ENCODE results near the gene C12orf76.
"Not testable (repeated sequence)": the region's sequence is repeated elsewhere in the genome, so short reads cannot be mapped to it uniquely, and the experiment has no call there.

Gene C12orf76

DNA sequence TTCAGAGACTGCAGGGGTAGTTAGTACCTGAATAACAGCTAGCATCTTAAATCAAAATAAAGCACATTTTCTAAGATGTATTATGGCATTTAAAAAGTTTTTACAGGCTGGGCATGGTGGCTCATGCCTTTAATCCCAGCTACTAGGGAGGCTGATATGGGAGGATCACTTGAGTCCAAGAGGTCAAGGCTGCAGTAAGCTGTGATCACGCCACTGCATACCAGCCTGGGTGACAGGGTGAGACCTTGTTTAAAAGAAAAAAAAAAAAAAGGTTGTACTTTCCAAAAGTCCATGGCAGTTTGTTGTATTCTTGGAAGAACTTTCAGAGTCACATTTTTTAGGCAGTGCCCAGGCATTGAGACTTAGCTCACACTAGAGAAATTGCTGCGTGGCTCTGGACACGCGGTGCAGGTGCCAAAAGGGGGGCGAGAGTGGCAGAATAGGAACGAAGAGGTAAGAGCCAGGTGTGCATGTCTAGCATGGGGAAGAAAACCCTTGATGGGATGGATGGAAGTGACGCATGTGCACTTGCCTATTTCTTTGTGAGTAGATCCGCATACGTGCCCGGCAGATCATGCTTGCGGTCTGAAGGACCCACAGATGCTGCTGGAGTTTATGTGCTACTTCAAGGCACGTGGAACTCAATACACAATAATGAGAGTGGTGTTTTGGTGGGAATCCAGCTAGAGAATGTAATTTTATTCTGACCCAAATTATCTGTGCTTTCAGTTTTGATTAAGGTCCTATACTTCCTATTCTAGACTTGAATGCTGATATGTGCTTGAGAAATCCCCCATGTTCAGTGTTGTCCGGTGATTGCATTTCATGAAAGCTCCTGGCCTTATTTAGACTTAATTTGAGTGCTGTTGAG is 37.2 kb downstream of the C12orf76 start:
- peaks cover 65% of the 10 kb centered on the region for H3K4me1 Mint-ChIP-seq
- no peaks in the 10 kb centered on the region for H3K27me3 Mint-ChIP-seq
- H3K27ac Mint-ChIP-seq = peak overlapping the region; percentile 57
- H3K9me3 Mint-ChIP-seq = no peaks in the 10 kb centered on the region
- H3K4me3 Mint-ChIP-seq = no peak overlapping the region
- peaks cover 6% of the 10 kb centered on the region for H3K36me3 Mint-ChIP-seq

- peaks cover 71% of the 10 kb centered on the region for H3K4me1 Mint-ChIP-seq
- H3K36me3 Mint-ChIP-seq, H3K9me3 Mint-ChIP-seq, H3K4me3 Mint-ChIP-seq, H3K27me3 Mint-ChIP-seq, H3K27ac Mint-ChIP-seq: not testable (repeated sequence)
Observed at GRCh38 chr12:110008681-110009398, 39.5 kb downstream of the C12orf76 start.

DNA sequence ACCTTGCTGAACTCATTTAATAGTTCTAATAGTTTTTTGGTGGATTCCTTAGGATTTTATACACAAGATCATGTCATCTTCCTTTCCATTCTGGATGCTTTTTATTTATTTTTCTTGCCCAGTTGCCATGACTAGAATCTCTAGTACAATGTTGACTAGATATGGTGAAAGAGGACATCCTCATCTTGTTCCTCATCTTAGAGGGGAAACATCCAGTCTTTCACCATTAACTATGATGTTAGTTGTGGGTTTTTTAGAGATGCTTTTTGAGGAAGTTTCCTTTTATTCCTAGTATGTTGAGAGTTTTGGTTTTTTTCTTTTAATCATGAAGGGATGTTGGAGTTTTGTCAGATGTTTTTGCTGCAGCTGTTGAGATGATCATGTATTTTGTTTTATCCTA is 40.4 kb downstream of the C12orf76 start:
- Mint-ChIP-seq H3K9me3 (no peaks in the 10 kb centered on the region), H3K27ac (peak overlapping the region; percentile 82), H3K4me1 (peaks cover 81% of the 10 kb centered on the region), H3K27me3 (no peaks in the 10 kb centered on the region), H3K4me3 (peak overlapping the region; percentile 33), H3K36me3 (peaks cover 6% of the 10 kb centered on the region)

DNA sequence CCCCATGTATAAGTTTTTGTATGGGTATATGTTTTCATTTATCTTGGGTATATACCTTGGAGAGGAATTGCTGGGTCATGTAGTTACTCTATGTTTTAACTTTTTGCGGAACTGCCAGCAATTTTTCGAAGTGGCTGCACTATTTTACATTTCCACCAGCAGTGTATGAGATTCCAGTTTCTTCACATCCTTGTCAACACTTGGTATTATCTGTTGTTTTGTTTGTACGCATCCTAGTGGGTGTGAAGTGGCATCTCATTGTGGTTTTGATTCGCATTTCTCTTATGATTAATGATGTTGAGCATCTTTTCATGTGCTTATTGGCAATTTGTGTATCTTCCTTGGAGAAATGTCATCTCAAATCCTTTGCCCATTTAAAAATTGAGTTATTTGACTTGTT is 42.2 kb downstream of the C12orf76 start:
- H3K9me3 Mint-ChIP-seq = no peaks in the 10 kb centered on the region
- peak overlapping the region; percentile 15 for H3K4me3 Mint-ChIP-seq
- peaks cover 6% of the 10 kb centered on the region for H3K36me3 Mint-ChIP-seq
- no peak overlapping the region for H3K27ac Mint-ChIP-seq
- H3K27me3 Mint-ChIP-seq = no peaks in the 10 kb centered on the region
- peaks cover 79% of the 10 kb centered on the region for H3K4me1 Mint-ChIP-seq

GRCh38 chr12:110005319-110005973 is 42.9 kb downstream of the C12orf76 start:
- H3K36me3 Mint-ChIP-seq = peaks cover 6% of the 10 kb centered on the region
- H3K27ac Mint-ChIP-seq = peak overlapping the region; percentile 60
- peak overlapping the region; percentile 69 for H3K4me3 Mint-ChIP-seq
- H3K27me3 Mint-ChIP-seq = no peaks in the 10 kb centered on the region
- peaks cover 76% of the 10 kb centered on the region for H3K4me1 Mint-ChIP-seq
- H3K9me3 Mint-ChIP-seq = no peaks in the 10 kb centered on the region

DNA sequence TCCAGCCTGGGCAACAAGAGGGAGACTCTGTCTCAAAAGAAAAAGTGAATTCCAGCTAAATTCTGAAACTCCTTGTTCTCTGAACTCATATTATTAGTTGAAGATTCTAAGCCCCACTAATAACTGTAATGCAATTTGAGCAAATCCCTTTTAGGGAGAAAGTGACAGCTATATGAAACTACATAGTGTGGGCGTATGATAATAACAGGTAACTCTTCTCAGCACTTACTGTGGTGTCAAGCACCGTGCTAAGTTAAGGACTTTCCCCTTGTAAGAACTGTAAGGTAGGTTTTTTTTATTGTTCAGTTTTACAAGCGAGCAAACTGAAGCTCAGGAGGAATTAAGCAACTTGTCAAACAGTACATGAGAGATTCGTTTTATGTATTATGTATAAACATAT is 43.7 kb downstream of the C12orf76 start:
- H3K27ac Mint-ChIP-seq = no peak overlapping the region
- H3K4me3 Mint-ChIP-seq = peak overlapping the region; percentile 37
- H3K36me3 Mint-ChIP-seq = peaks cover 5% of the 10 kb centered on the region
- H3K27me3 Mint-ChIP-seq = no peaks in the 10 kb centered on the region
- H3K4me1 Mint-ChIP-seq = peaks cover 78% of the 10 kb centered on the region
- no peaks in the 10 kb centered on the region for H3K9me3 Mint-ChIP-seq

- peaks cover 1% of the 10 kb centered on the region for H3K36me3 Mint-ChIP-seq
- H3K9me3 Mint-ChIP-seq = no peaks in the 10 kb centered on the region
- H3K4me3 Mint-ChIP-seq = peak overlapping the region; percentile 38
- no peaks in the 10 kb centered on the region for H3K27me3 Mint-ChIP-seq
- H3K4me1 Mint-ChIP-seq = peaks cover 79% of the 10 kb centered on the region
- peak overlapping the region; percentile 75 for H3K27ac Mint-ChIP-seq
Observed at GRCh38 chr12:110002676-110003515, 45.4 kb downstream of the C12orf76 start.

DNA sequence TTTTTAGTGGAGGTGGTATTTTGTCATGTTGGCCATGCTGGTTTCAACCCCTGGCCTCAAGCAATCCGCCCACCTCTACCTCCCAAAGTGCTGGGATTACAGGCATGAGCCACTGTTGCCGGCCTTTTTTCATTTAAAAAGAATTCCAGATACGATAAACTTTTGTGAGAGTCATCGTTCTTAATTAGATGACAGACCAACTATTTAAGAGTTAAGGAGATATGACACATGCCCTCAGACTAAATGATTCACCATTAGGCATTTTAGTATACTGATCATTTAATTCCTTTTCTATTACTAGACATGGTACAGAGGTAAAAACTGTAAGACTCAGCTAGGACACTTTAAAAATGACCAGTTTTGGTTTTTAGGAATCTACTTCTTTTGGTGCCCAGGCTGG is 46.7 kb downstream of the C12orf76 start:
- no peak overlapping the region for H3K27ac Mint-ChIP-seq
- H3K9me3 Mint-ChIP-seq = no peaks in the 10 kb centered on the region
- H3K27me3 Mint-ChIP-seq = no peaks in the 10 kb centered on the region
- no peaks in the 10 kb centered on the region for H3K36me3 Mint-ChIP-seq
- peak overlapping the region; percentile 100 for H3K4me3 Mint-ChIP-seq
- H3K4me1 Mint-ChIP-seq = peaks cover 77% of the 10 kb centered on the region

GRCh38 chr12:109999983-110000505 is 48.3 kb downstream of the C12orf76 start:
- peak overlapping the region; percentile 98 for H3K27ac Mint-ChIP-seq
- peaks cover 66% of the 10 kb centered on the region for H3K4me1 Mint-ChIP-seq
- no peaks in the 10 kb centered on the region for H3K27me3 Mint-ChIP-seq
- H3K9me3 Mint-ChIP-seq = no peaks in the 10 kb centered on the region
- peak overlapping the region; percentile 100 for H3K4me3 Mint-ChIP-seq
- H3K36me3 Mint-ChIP-seq = no peaks in the 10 kb centered on the region

DNA sequence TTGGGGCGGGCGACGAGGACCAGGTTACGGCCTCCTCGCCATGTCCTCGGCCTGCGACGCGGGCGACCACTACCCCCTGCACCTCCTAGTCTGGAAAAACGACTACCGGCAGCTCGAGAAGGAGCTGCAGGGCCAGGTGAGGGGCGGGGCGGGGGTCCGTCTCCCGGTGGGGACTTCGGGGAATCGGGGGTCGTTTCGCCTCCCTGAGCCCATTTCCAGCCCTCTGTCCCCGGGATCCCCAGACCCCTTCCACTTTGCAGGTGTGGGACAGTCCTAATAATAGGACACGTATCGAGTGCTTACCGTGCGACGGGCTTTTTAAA is 48.7 kb downstream of the C12orf76 start:
- peaks cover 66% of the 10 kb centered on the region for H3K4me1 Mint-ChIP-seq
- H3K27ac Mint-ChIP-seq = peak overlapping the region; percentile 98
- no peaks in the 10 kb centered on the region for H3K27me3 Mint-ChIP-seq
- no peaks in the 10 kb centered on the region for H3K9me3 Mint-ChIP-seq
- no peaks in the 10 kb centered on the region for H3K36me3 Mint-ChIP-seq
- H3K4me3 Mint-ChIP-seq = peak overlapping the region; percentile 100

DNA sequence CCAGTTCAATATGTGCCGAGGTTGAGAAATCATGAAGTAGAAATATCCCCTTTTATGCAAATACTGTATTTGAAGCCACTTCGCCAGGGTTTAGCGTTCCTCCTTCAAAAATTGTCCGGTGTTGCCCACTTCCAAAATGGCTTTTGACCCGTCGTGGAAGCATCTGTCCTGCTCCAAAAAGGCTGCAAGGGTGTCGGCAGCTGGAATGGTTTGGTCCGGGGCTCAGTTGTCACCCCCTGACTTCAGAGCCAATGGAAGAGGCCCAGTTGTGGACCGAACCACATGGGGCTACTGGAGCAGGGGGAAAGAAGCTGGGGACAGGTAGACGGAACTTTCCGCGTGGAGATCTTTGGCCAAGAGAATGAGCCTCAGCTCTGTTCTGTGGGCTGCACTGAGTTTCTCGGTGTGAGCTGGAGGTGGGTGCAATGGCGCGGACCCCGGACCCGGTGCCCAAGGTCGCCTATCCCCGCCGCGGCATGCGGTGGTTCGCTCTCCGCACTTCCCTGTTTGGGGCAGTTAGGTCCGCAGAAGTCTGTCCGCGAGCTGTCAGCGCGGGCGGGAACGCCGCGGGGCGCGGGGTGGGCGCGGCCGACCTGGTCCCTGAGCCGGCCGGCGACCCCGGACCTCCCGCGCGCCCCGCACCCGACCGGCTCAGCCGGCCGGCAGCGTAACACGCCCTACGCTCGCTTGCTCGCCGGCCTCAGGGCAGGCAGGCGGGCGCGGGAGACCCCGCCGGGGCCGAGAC is 49.2 kb downstream of the C12orf76 start, which contains the start of gene ANKRD13A:
TSS of gene ANKRD13A (plus strand) at position 527 of the 745 bp plus-strand sequence. CDS start 259 bp downstream, outside the sequence.
- Mint-ChIP-seq H3K27ac (peak within 1 kb of the TSS; percentile 99), H3K4me1 (peaks cover 69% of the 10 kb centered on the region)

GRCh38 chr12:109998241-109998903 is 50.0 kb downstream of the C12orf76 start:
- no peaks in the 10 kb centered on the region for H3K27me3 Mint-ChIP-seq
- H3K9me3 Mint-ChIP-seq = no peaks in the 10 kb centered on the region
- H3K4me3 Mint-ChIP-seq = peak overlapping the region; percentile 92
- no peaks in the 10 kb centered on the region for H3K36me3 Mint-ChIP-seq
- peak overlapping the region; percentile 99 for H3K27ac Mint-ChIP-seq
- H3K4me1 Mint-ChIP-seq = peaks cover 71% of the 10 kb centered on the region

More for the DNA sequence above, 49.2 kb downstream of the C12orf76 start, which contains the start of gene ANKRD13A:
- peak within 1 kb of the TSS; percentile 100 for H3K4me3 Mint-ChIP-seq
- H3K27me3 Mint-ChIP-seq = no peaks in the 10 kb centered on the region
- no peaks in the 10 kb centered on the region for H3K9me3 Mint-ChIP-seq
- H3K36me3 Mint-ChIP-seq = no peaks in the 10 kb centered on the region

DNA sequence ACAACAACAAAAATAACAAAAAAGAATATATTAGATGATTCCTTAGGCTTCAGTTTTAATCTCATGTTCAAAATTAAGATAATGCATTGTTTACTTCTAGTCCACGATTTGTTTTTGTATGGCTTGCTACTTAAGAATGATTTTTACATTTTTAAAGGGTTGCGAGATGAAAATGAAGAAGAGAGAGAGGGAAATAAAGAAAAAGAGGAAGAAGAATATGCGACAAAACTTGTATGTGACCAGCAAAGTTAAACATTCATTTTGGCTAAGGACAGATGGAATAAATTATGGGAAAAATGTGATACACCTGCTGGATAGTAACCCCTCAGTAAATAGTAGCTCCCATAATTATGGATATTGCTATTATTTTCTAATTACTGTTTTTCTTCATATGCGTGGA is 50.9 kb downstream of the C12orf76 start:
- Mint-ChIP-seq H3K27ac (peak overlapping the region; percentile 71), H3K27me3 (no peaks in the 10 kb centered on the region), H3K4me1 (peaks cover 71% of the 10 kb centered on the region), H3K9me3 (no peaks in the 10 kb centered on the region), H3K4me3 (peak overlapping the region; percentile 59), H3K36me3 (no peaks in the 10 kb centered on the region)

DNA sequence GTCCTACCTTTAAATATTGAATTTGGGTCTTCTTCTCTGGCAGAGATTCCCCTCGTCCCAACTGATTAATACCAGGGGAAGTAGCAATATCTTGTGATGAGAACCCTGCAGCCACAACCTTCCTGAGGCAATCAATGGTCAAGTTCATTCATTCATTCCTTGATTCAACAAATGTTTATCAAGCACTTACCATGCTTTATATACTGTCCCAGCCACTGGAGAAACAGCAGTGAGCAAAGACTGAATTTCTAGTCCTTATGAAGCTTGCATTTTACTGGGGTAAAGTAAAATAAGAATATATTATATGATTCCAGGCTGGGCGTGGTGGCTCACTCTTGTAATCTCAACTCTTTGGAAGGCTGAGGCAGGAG is 51.9 kb downstream of the C12orf76 start:
- Mint-ChIP-seq H3K9me3 (no peaks in the 10 kb centered on the region), H3K27me3 (no peaks in the 10 kb centered on the region), H3K36me3 (peaks cover 2% of the 10 kb centered on the region), H3K4me1 (peaks cover 68% of the 10 kb centered on the region), H3K27ac (peak overlapping the region; percentile 90), H3K4me3 (peak overlapping the region; percentile 89)
